CD14-positive monocyte (primary cell): ENCODE results near the gene SOBP. TPM values are rescaled to one million over a fixed set of nuclear protein-coding genes. Genes with fewer than 3 reads are reported as not detected.

Source experiments
- DNase-seq, 3 donors: peaks; one replicate each; pipeline ENCODE4 v3.0.0-alpha.2; 2011 to 2022
- H2AFZ ChIP-seq: 2 replicates; pipeline ENCODE4 v1.6.0; 2012; ENCODE audit warnings: mild to moderate bottlenecking, low read depth, low read length, inconsistent platforms; ENCODE audit not compliant: insufficient read depth, poor library complexity, severe bottlenecking
- H3K27ac ChIP-seq, 2 donors: 1 replicate in 1 of 2; 2 replicates in 1 of 2; pipeline ENCODE4 v1.5.1; 2012 to 2013; ENCODE audit warnings: low read length in 2 of 2, control low read depth in 1 of 2, inconsistent platforms in 1 of 2, low read depth in 1 of 2, mild to moderate bottlenecking in 1 of 2
- H3K27me3 ChIP-seq, 2 donors: one replicate each; pipeline versions ENCODE4 v1.6.0 to v1.6.1; 2011 to 2013; ENCODE audit warnings: low read length in 2 of 2; ENCODE audit not compliant: control insufficient read depth in 2 of 2, insufficient read depth in 2 of 2
- H3K36me3 ChIP-seq, 2 donors: replicated peaks in 1 of 2; 1 replicate in 1 of 2; 2 replicates in 1 of 2; pipeline versions ENCODE4 v1.5.1 to v1.6.1; 2012 to 2013; ENCODE audit warnings: low read length in 2 of 2, control low read depth in 1 of 2, inconsistent platforms in 1 of 2, mild to moderate bottlenecking in 1 of 2; ENCODE audit not compliant: insufficient read depth in 2 of 2, control insufficient read depth in 1 of 2
- H3K4me1 ChIP-seq, 2 donors: 1 replicate in 1 of 2; 2 replicates in 1 of 2; pipeline versions ENCODE4 v1.5.1 to v1.6.1; 2012 to 2013; ENCODE audit warnings: low read length in 2 of 2, control low read depth in 1 of 2, inconsistent platforms in 1 of 2, mild to moderate bottlenecking in 1 of 2, moderate library complexity in 1 of 2; ENCODE audit not compliant: insufficient read depth in 2 of 2, control insufficient read depth in 1 of 2
- H3K4me2 ChIP-seq: replicated peaks from 2 replicates; pipeline ENCODE3; 2012; ENCODE audit warnings: low read length, moderate library complexity, mild to moderate bottlenecking; ENCODE audit not compliant: poor library complexity, severe bottlenecking; ENCODE audit errors: extremely low read depth
- H3K4me3 ChIP-seq, 3 experiments: fragments of 200-600 bp in 1 of 3; sonication (generic) in 1 of 3; replicated peaks in 1 of 3; 1 replicate in 2 of 3; 2 replicates in 1 of 3; pipeline ENCODE4 v1.5.1; 2011 to 2013; ENCODE audit warnings: low read length in 3 of 3, mild to moderate bottlenecking in 3 of 3, control low read depth in 2 of 3, low read depth in 2 of 3, inconsistent platforms in 1 of 3, moderate library complexity in 1 of 3
- H3K79me2 ChIP-seq: 2 replicates; pipeline ENCODE4 v1.6.0; 2012; ENCODE audit warnings: mild to moderate bottlenecking, control low read depth, inconsistent platforms, low read length, moderate library complexity; ENCODE audit not compliant: insufficient read depth
- H3K9ac ChIP-seq: 2 replicates; pipeline ENCODE4 v1.6.0; 2017; ENCODE audit warnings: low read length, mild to moderate bottlenecking; ENCODE audit not compliant: insufficient read depth, poor library complexity, severe bottlenecking
- H3K9me3 ChIP-seq, 2 donors: replicated peaks in 1 of 2; 1 replicate in 1 of 2; 2 replicates in 1 of 2; pipeline versions ENCODE4 v1.5.1 to v1.6.1; 2012 to 2013; ENCODE audit warnings: low read length in 2 of 2, control low read depth in 1 of 2; ENCODE audit not compliant: control insufficient read depth in 1 of 2, insufficient read depth in 1 of 2
- H4K20me1 ChIP-seq: 2 replicates; pipeline ENCODE4 v1.6.0; 2012; ENCODE audit warnings: mild to moderate bottlenecking, low read length, control low read depth, moderate library complexity; ENCODE audit not compliant: insufficient read depth
- H3K27ac Mint-ChIP-seq, 7 donors: one replicate each; pipeline ENCODE4 v1.8.0; 2020; ENCODE audit warnings: mild to moderate bottlenecking in 7 of 7, mixed read lengths in 7 of 7, moderate library complexity in 6 of 7, inconsistent platforms in 2 of 7
- H3K27me3 Mint-ChIP-seq, 3 donors: one replicate each; pipeline ENCODE4 v1.8.0; 2021 to 2022; ENCODE audit warnings: low read depth in 3 of 3, mild to moderate bottlenecking in 3 of 3, mixed read lengths in 3 of 3, moderate library complexity in 3 of 3, inconsistent platforms in 1 of 3
- H3K36me3 Mint-ChIP-seq, 2 donors: one replicate each; pipeline ENCODE4 v1.8.0; 2020; ENCODE audit warnings: mixed read lengths in 2 of 2, inconsistent platforms in 1 of 2, mild to moderate bottlenecking in 1 of 2
- H3K4me1 Mint-ChIP-seq: one replicate; pipeline ENCODE4 v1.8.0; 2020; ENCODE audit warnings: mild to moderate bottlenecking, mixed read lengths
- H3K4me3 Mint-ChIP-seq, 2 donors: one replicate each; pipeline ENCODE4 v1.8.0; 2020; ENCODE audit warnings: mild to moderate bottlenecking in 2 of 2, mixed read lengths in 2 of 2, moderate library complexity in 1 of 2
- H3K9me3 Mint-ChIP-seq, 7 donors: one replicate each; pipeline ENCODE4 v1.8.0; 2020 to 2022; ENCODE audit warnings: mixed read lengths in 7 of 7, mild to moderate bottlenecking in 6 of 7, moderate library complexity in 6 of 7, inconsistent platforms in 2 of 7
- WGBS: methylation state at CpG from one replicate; pipeline ENCODE4 v1.1.5; 2013; ENCODE audit warnings: missing lambda C conversion rate; ENCODE audit not compliant: insufficient coverage; 5-methylcytosine and 5-hydroxymethylcytosine counted together
- intact Hi-C, 2 donors: fragments of 100-400 bp; cut with micrococcal nuclease; formaldehyde crosslinking; loops; one replicate each; pipeline versions ENCODE4 v1.15.0 to v1.15.1; 2023
- polyA plus RNA-seq, 3 donors: library from polyadenylated mRNA; depleted of rRNA in 1 of 3; unstranded in 2 of 3; stranded (reverse) in 1 of 3; fragments of 300-500 nt in 2 of 3; fragments of >200 nt in 1 of 3; fragmentation: Illumina TruSeq in 2 of 3; gene quantifications; 1 replicate in 2 of 3; 2 replicates in 1 of 3; pipeline ENCODE4 v1.2.3, GENCODE V29; 2012 to 2021
- TF ChIP-seq, protein P1 (sequence below): fragments of 200-600 bp; IDR thresholded peaks from one replicate; pipeline ENCODE4 v1.8.0; 2022; ENCODE audit warnings: antibody characterized with exemption, mild to moderate bottlenecking

SOBP gene
- polyA plus RNA-seq, 3 donors: not detected

DNA sequence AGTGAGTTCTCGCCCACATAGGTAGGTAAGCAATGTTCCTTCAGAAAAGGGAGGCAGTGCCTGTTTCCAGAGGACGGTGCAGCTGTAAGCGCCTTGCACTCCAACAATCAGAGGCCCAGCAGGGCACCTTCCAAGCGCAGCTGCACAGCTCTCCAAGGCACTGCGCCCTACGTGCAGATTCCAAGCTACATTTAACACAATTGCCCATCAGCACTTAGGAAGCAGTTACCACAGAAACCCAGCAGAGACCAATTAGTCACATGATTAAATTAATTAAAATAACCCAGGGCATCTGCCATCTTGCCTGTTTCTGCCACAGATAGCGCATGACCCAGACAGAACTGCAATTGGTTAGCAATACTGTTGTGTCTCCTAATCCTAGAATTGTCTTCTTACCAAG, 65.5 kb downstream of the SOBP start:
- DNase-seq: no peak
- Mint-ChIP-seq H3K4me1 (no peaks in the 10 kb centered on the region), H3K36me3 (no peaks in the 10 kb centered on the region), H3K27ac (no peak overlapping the region), H3K4me3 (no peak overlapping the region), H3K27me3 (peaks cover 7 to 11% (median 7%) of the 10 kb centered on the region in 3 donors), H3K9me3 (peaks cover 0 to 3% (median 0%) of the 10 kb centered on the region in 7 donors)
- Histone ChIP-seq H3K4me1 (no peaks in the 10 kb centered on the region), H3K79me2 (no peaks in the 10 kb centered on the region), H3K9ac (no peak overlapping the region), H2AFZ (no peak overlapping the region), H3K27me3 (no peaks in the 10 kb centered on the region), H3K36me3 (no peaks in the 10 kb centered on the region), H3K4me2 (no peak overlapping the region), H3K9me3 (no peaks in the 10 kb centered on the region), H3K4me3 (no peak overlapping the region), H4K20me1 (no peaks in the 10 kb centered on the region), H3K27ac (no peak overlapping the region)
- TF ChIP-seq, protein P1, sequence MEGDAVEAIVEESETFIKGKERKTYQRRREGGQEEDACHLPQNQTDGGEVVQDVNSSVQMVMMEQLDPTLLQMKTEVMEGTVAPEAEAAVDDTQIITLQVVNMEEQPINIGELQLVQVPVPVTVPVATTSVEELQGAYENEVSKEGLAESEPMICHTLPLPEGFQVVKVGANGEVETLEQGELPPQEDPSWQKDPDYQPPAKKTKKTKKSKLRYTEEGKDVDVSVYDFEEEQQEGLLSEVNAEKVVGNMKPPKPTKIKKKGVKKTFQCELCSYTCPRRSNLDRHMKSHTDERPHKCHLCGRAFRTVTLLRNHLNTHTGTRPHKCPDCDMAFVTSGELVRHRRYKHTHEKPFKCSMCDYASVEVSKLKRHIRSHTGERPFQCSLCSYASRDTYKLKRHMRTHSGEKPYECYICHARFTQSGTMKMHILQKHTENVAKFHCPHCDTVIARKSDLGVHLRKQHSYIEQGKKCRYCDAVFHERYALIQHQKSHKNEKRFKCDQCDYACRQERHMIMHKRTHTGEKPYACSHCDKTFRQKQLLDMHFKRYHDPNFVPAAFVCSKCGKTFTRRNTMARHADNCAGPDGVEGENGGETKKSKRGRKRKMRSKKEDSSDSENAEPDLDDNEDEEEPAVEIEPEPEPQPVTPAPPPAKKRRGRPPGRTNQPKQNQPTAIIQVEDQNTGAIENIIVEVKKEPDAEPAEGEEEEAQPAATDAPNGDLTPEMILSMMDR: no peak
- 97% methylated on average over 6 of the region's 7 CpGs for WGBS
- intact Hi-C loops: no loop called here

DNA sequence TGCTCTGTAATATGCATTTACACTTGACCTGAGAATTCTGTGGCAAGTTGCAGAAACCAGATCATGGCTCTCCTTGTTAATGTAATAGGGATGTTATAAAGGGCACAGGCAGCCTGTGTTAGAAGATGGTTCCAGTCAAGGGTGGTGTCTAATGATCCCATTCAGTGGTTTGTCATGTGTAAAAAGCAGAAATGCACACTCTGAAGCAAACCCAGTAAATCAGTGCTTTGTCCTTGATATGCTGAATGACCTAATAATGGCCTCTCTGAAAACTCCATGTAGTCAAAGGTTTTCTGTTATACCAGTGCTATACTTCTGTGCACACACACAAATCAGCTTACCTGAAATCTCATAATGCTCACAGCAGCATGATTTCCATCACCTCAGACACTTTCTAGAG, 66.2 kb downstream of the SOBP start:
- peaks cover 0 to 2% (median 0%) of the 10 kb centered on the region in 7 donors for H3K9me3 Mint-ChIP-seq
- no peaks in the 10 kb centered on the region for H3K4me1 Mint-ChIP-seq
- H3K36me3 ChIP-seq: no peaks in the 10 kb centered on the region
- H3K27me3 ChIP-seq: no peaks in the 10 kb centered on the region
- no peaks in the 10 kb centered on the region for H3K4me1 ChIP-seq
- no peaks in the 10 kb centered on the region for H3K79me2 ChIP-seq
- no peaks in the 10 kb centered on the region for H3K36me3 Mint-ChIP-seq
- H3K9ac ChIP-seq: no peak overlapping the region
- no peak overlapping the region for H3K4me2 ChIP-seq
- no peak overlapping the region for H3K4me3 ChIP-seq
- TF ChIP-seq, protein P1: no peak
- H3K27ac Mint-ChIP-seq: no peak overlapping the region
- peaks cover 5 to 11% (median 7%) of the 10 kb centered on the region in 3 donors for H3K27me3 Mint-ChIP-seq
- no peak overlapping the region for H2AFZ ChIP-seq
- no peak for DNase-seq
- H4K20me1 ChIP-seq: no peaks in the 10 kb centered on the region
- H3K9me3 ChIP-seq: no peaks in the 10 kb centered on the region
- no peak overlapping the region for H3K4me3 Mint-ChIP-seq
- intact Hi-C loops: no loop called here
- no peak overlapping the region for H3K27ac ChIP-seq
